ENCODE data around the gene CIB4.

The CIB4 gene

DNA sequence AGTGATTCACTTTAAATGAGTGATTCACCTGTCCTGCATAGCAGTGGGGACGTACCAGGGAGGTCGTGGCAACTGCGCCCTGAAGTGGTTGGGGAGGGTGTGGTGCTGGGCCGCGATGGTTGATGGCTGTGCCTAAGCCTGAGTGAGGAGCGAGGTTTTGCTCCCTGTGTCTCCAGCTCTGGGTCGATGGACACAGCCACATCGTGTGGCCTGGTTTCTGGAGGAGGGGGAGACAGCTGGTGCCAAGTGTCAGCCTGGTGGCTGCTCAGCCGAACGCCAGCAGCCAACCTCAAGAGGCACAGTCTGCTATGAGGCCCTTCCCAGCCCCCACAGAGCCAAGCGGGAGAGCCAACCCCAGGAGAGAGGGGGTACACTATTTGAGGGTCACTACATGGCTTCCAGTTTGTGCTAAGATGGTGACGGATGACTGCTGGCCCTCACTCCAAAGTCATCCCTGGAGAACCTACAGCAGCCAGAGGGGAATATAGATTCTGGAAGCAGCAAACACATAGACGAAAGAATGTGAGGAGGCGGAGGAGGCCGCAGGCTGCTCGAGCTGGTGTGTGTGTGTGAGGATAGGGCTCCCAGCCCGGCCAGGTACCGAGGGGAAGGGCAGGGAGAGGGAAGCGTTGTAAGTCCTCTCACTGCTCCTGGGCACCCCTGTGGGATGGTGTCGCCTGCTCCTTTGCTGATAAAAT, 104.6 kb downstream of the CIB4 start:
- TF ChIP-seq ISL1 (CRISPR knock-in tag; IDR thresholded peaks at IDR 0.05) (no peak), ARNTL (CRISPR knock-in tag; IDR thresholded peaks at IDR 0.05; ENCODE audit: borderline replicate concordance, low read depth) (no peak), TOX (CRISPR knock-in tag; IDR thresholded peaks at IDR 0.05; ENCODE audit: borderline replicate concordance) (no peak), ZNF565 (CRISPR knock-in tag; conservative IDR thresholded peaks at IDR 0.05; ENCODE audit: low read depth) (no peak), BACH2 (CRISPR knock-in tag; IDR thresholded peaks at IDR 0.05; ENCODE audit: borderline replicate concordance) (no peak), PPARA (CRISPR knock-in tag; IDR thresholded peaks at IDR 0.05; ENCODE audit: borderline replicate concordance) (no peak), SNAI2 (CRISPR knock-in tag; IDR thresholded peaks at IDR 0.05) (no peak), ZFP30 (CRISPR knock-in tag; IDR thresholded peaks at IDR 0.05) (no peak), ESRRG (CRISPR knock-in tag; IDR thresholded peaks at IDR 0.05) (no peak)
- TF ChIP-seq, protein P1, sequence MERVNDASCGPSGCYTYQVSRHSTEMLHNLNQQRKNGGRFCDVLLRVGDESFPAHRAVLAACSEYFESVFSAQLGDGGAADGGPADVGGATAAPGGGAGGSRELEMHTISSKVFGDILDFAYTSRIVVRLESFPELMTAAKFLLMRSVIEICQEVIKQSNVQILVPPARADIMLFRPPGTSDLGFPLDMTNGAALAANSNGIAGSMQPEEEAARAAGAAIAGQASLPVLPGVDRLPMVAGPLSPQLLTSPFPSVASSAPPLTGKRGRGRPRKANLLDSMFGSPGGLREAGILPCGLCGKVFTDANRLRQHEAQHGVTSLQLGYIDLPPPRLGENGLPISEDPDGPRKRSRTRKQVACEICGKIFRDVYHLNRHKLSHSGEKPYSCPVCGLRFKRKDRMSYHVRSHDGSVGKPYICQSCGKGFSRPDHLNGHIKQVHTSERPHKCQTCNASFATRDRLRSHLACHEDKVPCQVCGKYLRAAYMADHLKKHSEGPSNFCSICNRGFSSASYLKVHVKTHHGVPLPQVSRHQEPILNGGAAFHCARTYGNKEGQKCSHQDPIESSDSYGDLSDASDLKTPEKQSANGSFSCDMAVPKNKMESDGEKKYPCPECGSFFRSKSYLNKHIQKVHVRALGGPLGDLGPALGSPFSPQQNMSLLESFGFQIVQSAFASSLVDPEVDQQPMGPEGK (CRISPR knock-in tag; IDR thresholded peaks at IDR 0.05; ENCODE audit: borderline replicate concordance), result no peak
- TF ChIP-seq, protein P2, sequence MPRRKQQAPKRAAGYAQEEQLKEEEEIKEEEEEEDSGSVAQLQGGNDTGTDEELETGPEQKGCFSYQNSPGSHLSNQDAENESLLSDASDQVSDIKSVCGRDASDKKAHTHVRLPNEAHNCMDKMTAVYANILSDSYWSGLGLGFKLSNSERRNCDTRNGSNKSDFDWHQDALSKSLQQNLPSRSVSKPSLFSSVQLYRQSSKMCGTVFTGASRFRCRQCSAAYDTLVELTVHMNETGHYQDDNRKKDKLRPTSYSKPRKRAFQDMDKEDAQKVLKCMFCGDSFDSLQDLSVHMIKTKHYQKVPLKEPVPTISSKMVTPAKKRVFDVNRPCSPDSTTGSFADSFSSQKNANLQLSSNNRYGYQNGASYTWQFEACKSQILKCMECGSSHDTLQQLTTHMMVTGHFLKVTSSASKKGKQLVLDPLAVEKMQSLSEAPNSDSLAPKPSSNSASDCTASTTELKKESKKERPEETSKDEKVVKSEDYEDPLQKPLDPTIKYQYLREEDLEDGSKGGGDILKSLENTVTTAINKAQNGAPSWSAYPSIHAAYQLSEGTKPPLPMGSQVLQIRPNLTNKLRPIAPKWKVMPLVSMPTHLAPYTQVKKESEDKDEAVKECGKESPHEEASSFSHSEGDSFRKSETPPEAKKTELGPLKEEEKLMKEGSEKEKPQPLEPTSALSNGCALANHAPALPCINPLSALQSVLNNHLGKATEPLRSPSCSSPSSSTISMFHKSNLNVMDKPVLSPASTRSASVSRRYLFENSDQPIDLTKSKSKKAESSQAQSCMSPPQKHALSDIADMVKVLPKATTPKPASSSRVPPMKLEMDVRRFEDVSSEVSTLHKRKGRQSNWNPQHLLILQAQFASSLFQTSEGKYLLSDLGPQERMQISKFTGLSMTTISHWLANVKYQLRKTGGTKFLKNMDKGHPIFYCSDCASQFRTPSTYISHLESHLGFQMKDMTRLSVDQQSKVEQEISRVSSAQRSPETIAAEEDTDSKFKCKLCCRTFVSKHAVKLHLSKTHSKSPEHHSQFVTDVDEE (CRISPR knock-in tag; IDR thresholded peaks at IDR 0.05), result no peak
- ATAC-seq, result no peak

DNA sequence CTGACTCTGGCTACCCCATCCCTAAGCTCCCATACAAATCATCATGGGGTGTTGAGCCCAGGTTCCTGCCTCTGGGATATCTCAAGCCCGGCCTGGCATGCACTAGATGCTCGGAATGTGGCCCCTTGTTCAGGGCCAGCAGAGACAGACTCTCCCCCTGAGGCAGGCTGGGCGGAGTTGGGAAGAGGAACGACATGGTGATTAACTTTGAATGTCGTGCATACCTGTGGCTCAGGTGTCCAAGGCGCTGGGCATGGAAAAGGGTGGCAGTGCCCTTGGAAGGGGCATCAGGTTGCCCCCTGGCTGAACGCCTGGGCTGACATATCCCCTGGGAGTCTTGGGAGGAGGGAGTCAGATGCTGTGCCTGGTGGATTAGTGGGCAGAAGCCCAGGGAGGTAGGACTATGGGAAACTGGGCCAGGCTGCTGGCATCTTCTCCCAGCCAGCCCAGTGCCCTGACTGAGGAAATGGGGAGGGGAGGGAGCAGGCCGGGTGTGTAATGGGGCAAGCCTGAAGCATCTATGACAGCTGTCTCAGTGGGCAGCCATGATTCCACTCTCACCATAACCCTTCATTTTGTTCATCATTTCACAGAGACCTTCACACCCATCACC, 105.4 kb downstream of the CIB4 start:
- TF ChIP-seq SNAI2 (CRISPR knock-in tag; IDR thresholded peaks at IDR 0.05) (no peak), TOX (CRISPR knock-in tag; IDR thresholded peaks at IDR 0.05; ENCODE audit: borderline replicate concordance) (no peak), BACH2 (CRISPR knock-in tag; IDR thresholded peaks at IDR 0.05; ENCODE audit: borderline replicate concordance) (no peak), ARNTL (CRISPR knock-in tag; IDR thresholded peaks at IDR 0.05; ENCODE audit: borderline replicate concordance, low read depth) (no peak), GLIS3 (CRISPR knock-in tag; IDR thresholded peaks at IDR 0.05) (no peak), PPARA (CRISPR knock-in tag; IDR thresholded peaks at IDR 0.05; ENCODE audit: borderline replicate concordance) (no peak), RARB (CRISPR knock-in tag; IDR thresholded peaks at IDR 0.05) (no peak), ZFP30 (CRISPR knock-in tag; IDR thresholded peaks at IDR 0.05) (no peak), ZNF8 (CRISPR knock-in tag; IDR thresholded peaks at IDR 0.05) (no peak), ZFP3 (CRISPR knock-in tag; IDR thresholded peaks at IDR 0.05) (no peak), ZNF565 (CRISPR knock-in tag; conservative IDR thresholded peaks at IDR 0.05; ENCODE audit: low read depth) (no peak), CSRNP3 (CRISPR knock-in tag; IDR thresholded peaks at IDR 0.05) (no peak)
- TF ChIP-seq, protein P3, sequence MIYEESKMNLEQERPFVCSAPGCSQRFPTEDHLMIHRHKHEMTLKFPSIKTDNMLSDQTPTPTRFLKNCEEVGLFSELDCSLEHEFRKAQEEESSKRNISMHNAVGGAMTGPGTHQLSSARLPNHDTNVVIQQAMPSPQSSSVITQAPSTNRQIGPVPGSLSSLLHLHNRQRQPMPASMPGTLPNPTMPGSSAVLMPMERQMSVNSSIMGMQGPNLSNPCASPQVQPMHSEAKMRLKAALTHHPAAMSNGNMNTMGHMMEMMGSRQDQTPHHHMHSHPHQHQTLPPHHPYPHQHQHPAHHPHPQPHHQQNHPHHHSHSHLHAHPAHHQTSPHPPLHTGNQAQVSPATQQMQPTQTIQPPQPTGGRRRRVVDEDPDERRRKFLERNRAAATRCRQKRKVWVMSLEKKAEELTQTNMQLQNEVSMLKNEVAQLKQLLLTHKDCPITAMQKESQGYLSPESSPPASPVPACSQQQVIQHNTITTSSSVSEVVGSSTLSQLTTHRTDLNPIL (CRISPR knock-in tag; IDR thresholded peaks at IDR 0.05; ENCODE audit: low read depth), result no peak
- TF ChIP-seq, protein P1 (CRISPR knock-in tag; IDR thresholded peaks at IDR 0.05; ENCODE audit: borderline replicate concordance), result no peak
- no peak for ATAC-seq

All from SK-N-SH treated with all-trans-retinoic acid at 6 μM for 48 hours (cell line).